A673 (cell line): Measurements from ENCODE around the gene RAB11FIP3.

Experiments used
- EZH2 ChIP-seq: fragments of 200-600 bp; sonication (generic); IDR thresholded peaks from 2 replicates; pipeline ENCODE4 v1.6.1; 2017; ENCODE audit warnings: borderline replicate concordance, low read depth, mild to moderate bottlenecking, mixed read lengths, antibody characterized with exemption, low read length; ENCODE audit not compliant: poor library complexity, severe bottlenecking
- TF ChIP-seq, protein P1 (sequence below): fragments of 300-800, 200-600 bp; sonication (generic); conservative IDR thresholded peaks from 2 replicates; pipeline ENCODE4 v1.5.1; 2017; ENCODE audit warnings: low read depth, mild to moderate bottlenecking, antibody characterized with exemption, low read length, moderate library complexity, mixed read lengths

DNA sequence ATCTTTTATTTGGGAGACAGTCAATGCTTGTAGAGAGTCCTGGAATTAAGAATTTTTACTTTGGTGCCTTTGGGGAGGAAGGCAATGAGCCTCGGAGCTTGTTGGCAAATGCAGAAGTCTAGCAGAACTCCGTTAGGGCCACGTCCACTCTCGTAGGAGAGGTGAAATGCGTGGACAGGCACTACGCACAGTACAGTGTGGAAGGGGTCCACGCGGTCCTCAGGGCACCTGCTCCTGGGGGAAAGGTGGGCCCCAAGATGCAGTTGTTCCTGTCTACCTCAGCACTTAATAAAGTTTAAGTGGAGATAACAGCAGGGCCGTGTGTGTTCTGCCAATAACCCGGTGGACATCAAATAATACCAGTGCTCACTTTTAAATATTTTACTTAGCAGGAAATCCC lies 1.8 kb downstream of the RAB11FIP3 start:
- no peak for TF ChIP-seq EZH2
- TF ChIP-seq, protein P1, sequence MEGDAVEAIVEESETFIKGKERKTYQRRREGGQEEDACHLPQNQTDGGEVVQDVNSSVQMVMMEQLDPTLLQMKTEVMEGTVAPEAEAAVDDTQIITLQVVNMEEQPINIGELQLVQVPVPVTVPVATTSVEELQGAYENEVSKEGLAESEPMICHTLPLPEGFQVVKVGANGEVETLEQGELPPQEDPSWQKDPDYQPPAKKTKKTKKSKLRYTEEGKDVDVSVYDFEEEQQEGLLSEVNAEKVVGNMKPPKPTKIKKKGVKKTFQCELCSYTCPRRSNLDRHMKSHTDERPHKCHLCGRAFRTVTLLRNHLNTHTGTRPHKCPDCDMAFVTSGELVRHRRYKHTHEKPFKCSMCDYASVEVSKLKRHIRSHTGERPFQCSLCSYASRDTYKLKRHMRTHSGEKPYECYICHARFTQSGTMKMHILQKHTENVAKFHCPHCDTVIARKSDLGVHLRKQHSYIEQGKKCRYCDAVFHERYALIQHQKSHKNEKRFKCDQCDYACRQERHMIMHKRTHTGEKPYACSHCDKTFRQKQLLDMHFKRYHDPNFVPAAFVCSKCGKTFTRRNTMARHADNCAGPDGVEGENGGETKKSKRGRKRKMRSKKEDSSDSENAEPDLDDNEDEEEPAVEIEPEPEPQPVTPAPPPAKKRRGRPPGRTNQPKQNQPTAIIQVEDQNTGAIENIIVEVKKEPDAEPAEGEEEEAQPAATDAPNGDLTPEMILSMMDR: no peak
